Spleen (tissue), 11 donors: ENCODE results near the gene PCDHGA10. TPM values are rescaled to one million over a fixed set of nuclear protein-coding genes. Genes with fewer than 3 reads are reported as not detected.
"Not testable (repeated sequence)": the region's sequence is repeated elsewhere in the genome, so short reads cannot be mapped to it uniquely, and the experiment has no call there.

ENCODE experiments used
- DNase-seq: peaks from one replicate; pipeline ENCODE4 v3.0.0-alpha.2; 2020
- H3K27ac ChIP-seq, 8 donors: fragments of 200-600 bp; sonication (generic) in 7 of 8; 1 replicate in 4 of 8; 2 replicates in 4 of 8; pipeline versions ENCODE4 v1.5.0 to v1.8.0; 2016 to 2021; ENCODE audit warnings: inconsistent platforms in 4 of 8, mild to moderate bottlenecking in 4 of 8, moderate library complexity in 1 of 8
- H3K27me3 ChIP-seq, 7 donors: fragments of 200-600 bp; sonication (generic) in 6 of 7; replicated peaks in 1 of 7; 1 replicate in 4 of 7; 2 replicates in 3 of 7; pipeline versions ENCODE4 v1.5.0 to v1.8.0; 2016 to 2021; ENCODE audit warnings: inconsistent platforms in 3 of 7, mild to moderate bottlenecking in 1 of 7
- H3K36me3 ChIP-seq, 6 donors: fragments of 200-600 bp; sonication (generic) in 5 of 6; 1 replicate in 4 of 6; 2 replicates in 2 of 6; pipeline versions ENCODE4 v1.5.0 to v1.8.0; 2016 to 2021; ENCODE audit warnings: inconsistent platforms in 2 of 6
- H3K4me1 ChIP-seq, 6 donors: fragments of 200-600 bp; sonication (generic) in 5 of 6; 1 replicate in 3 of 6; 2 replicates in 3 of 6; pipeline versions ENCODE4 v1.5.0 to v1.8.0; 2016 to 2021; ENCODE audit warnings: inconsistent platforms in 3 of 6
- H3K4me3 ChIP-seq, 8 donors: fragments of 200-600 bp; sonication (generic) in 7 of 8; 1 replicate in 4 of 8; 2 replicates in 4 of 8; pipeline versions ENCODE4 v1.5.0 to v1.8.0; 2016 to 2021; ENCODE audit warnings: inconsistent platforms in 4 of 8, mild to moderate bottlenecking in 4 of 8, moderate library complexity in 2 of 8
- H3K9me3 ChIP-seq, 8 donors: fragments of 200-600 bp; sonication (generic) in 7 of 8; 1 replicate in 4 of 8; 2 replicates in 4 of 8; pipeline versions ENCODE4 v1.5.0 to v1.8.0; 2016 to 2021; ENCODE audit warnings: inconsistent platforms in 4 of 8
- CTCF ChIP-seq, 11 experiments: fragments of 200-600 bp in 7 of 11; fragments of 450-650 bp in 4 of 11; sonication (generic) in 4 of 11; IDR thresholded peaks in 8 of 11; conservative IDR thresholded peaks in 3 of 11; 1 replicate in 7 of 11; 2 replicates in 4 of 11; pipeline versions ENCODE4 v1.4.0 to v1.8.0; 2016 to 2021; ENCODE audit warnings: antibody characterized with exemption in 11 of 11, inconsistent platforms in 4 of 11, mild to moderate bottlenecking in 1 of 11
- POLR2A ChIP-seq, 3 donors: fragments of 450-650 bp; IDR thresholded peaks; one replicate each; pipeline ENCODE4 v1.5.1; 2017; ENCODE audit warnings: antibody characterized with exemption in 3 of 3, mild to moderate bottlenecking in 1 of 3
- POLR2AphosphoS5 ChIP-seq, 3 donors: sonication (generic); formaldehyde crosslinking; IDR thresholded peaks; one replicate each; pipeline ENCODE4 v1.5.1; 2017; ENCODE audit warnings: antibody characterized with exemption in 3 of 3
- WGBS, 5 donors: extraction: QIAGEN DNeasy Blood & Tissue Kit in 3 of 5; methylation state at CpG; one replicate each; pipeline versions ENCODE4 v1.1.5 to v1.1.7; 2013 to 2018; 5-methylcytosine and 5-hydroxymethylcytosine counted together
- intact Hi-C: fragments of 100-400 bp; cut with DNase I; formaldehyde crosslinking; loops from one replicate; pipeline ENCODE4 v1.15.0; 2023; ENCODE audit warnings: low total_unique reads
- polyA plus RNA-seq, 3 donors: library from polyadenylated mRNA; stranded (reverse); fragments of 200-250 nt; gene quantifications; one replicate each; pipeline ENCODE4 v1.2.1, GENCODE V29; 2013
- total RNA-seq, 7 donors: library from RNA; depleted of rRNA in 3 of 7; stranded (reverse); fragments of >200 nt in 3 of 7; fragmentation: NEBNext Ultra II Directional in 4 of 7; extraction: Animal tissue kit (Norgen Biotek cat#: 25700) in 4 of 7; gene quantifications; one replicate each; pipeline versions ENCODE4 v1.1.0 to v1.2.1, GENCODE V29; 2016 to 2021
- donor health status: healthy with polysubstance abuse.
- donor health status: DM: no; HTN: no; CAD: no; lungs with moderate emphysema.
- donor health status: DM: no; HTN: no; CAD: no.
- donor health status: Bipolar disorder and iron deficiency.
- donor health status: healthy.
- donor health status: DM: no; HTN: no; CAD: no.
- donor health status: DM: yes; HTN: yes; CAD: no.

Gene PCDHGA10
- total and polyA plus RNA-seq, 10 donors, result 0.15 to 6.9 (median 4.3) TPM

GRCh38 chr5:141397756-141398551 lies 14.8 kb upstream of the PCDHGA10 start, which contains the start of gene PCDHGB5:
TSS of gene PCDHGB5 (plus strand) at chr5:141397947. CDS start at chr5:141398128, 181 bp downstream.
- peaks cover 7 to 96% (median 81%) of the 10 kb centered on the region in 8 donors for H3K9me3 ChIP-seq
- peaks cover 0 to 93% (median 22%) of the 10 kb centered on the region in 7 donors for H3K27me3 ChIP-seq
- 7 to 16% (median 11%) methylated on average over 20 to 25 of the region's 43 CpGs for WGBS, 5 donors

GRCh38 chr5:141398608-141399007 lies 14.2 kb upstream of the PCDHGA10 start:
- peak overlapping the region in 1 of 8 donors; percentile 24 for H3K4me3 ChIP-seq
- H3K4me1 ChIP-seq, result no peaks in the 10 kb centered on the region
- DNase-seq, result no peak
- peaks cover 0 to 7% (median 0%) of the 10 kb centered on the region in 6 donors for H3K36me3 ChIP-seq
- peaks cover 7 to 96% (median 81%) of the 10 kb centered on the region in 8 donors for H3K9me3 ChIP-seq
- TF ChIP-seq CTCF (IDR thresholded peaks at IDR 0.05 in 8 of 11, conservative IDR thresholded peaks at IDR 0.05 in 3 of 11) (no peak), POLR2A (IDR thresholded peaks at IDR 0.05) (no peak), POLR2AphosphoS5 (IDR thresholded peaks at IDR 0.05) (no peak)
- no peak overlapping the region for H3K27ac ChIP-seq
- intact Hi-C loops, result no loop called here
- WGBS, 5 donors, result 24 to 39% (median 29%) methylated on average over 15 of the region's 15 CpGs
- peaks cover 0 to 93% (median 25%) of the 10 kb centered on the region in 7 donors for H3K27me3 ChIP-seq

More at GRCh38 chr5:141397756-141398551, 14.8 kb upstream of the PCDHGA10 start, which contains the start of gene PCDHGB5:
- intact Hi-C loops, H3K4me1 ChIP-seq, H3K27ac ChIP-seq, DNase-seq: not testable (repeated sequence)
- Histone ChIP-seq H3K36me3 (peaks cover 0 to 11% (median 0%) of the 10 kb centered on the region in 6 donors), H3K4me3 (peak within 1 kb of the TSS in 6 of 8 donors; percentile 9 to 62 (median 20))
- TF ChIP-seq CTCF (IDR thresholded peaks at IDR 0.05 in 8 of 11, conservative IDR thresholded peaks at IDR 0.05 in 3 of 11), result peak in 7 of 11 experiments; percentile 19 to 51 (median 45)

GRCh38 chr5:141399555-141400258 lies 13.1 kb upstream of the PCDHGA10 start:
- intact Hi-C loops, result no loop called here
- 30 to 40% (median 35%) methylated on average over 15 to 61 of the region's 61 CpGs for WGBS, 5 donors
- peaks cover 7 to 96% (median 79%) of the 10 kb centered on the region in 8 donors for H3K9me3 ChIP-seq
- DNase-seq, result no peak
- H3K4me1 ChIP-seq, result no peaks in the 10 kb centered on the region
- no peak for TF ChIP-seq CTCF (IDR thresholded peaks at IDR 0.05 in 8 of 11, conservative IDR thresholded peaks at IDR 0.05 in 3 of 11)
- TF ChIP-seq POLR2AphosphoS5 (IDR thresholded peaks at IDR 0.05), result no peak
- no peak for TF ChIP-seq POLR2A (IDR thresholded peaks at IDR 0.05)
- H3K27ac ChIP-seq, result no peak overlapping the region
- peaks cover 0 to 93% (median 23%) of the 10 kb centered on the region in 7 donors for H3K27me3 ChIP-seq
- H3K4me3 ChIP-seq, result peak overlapping the region in 1 of 8 donors; percentile 4
- peaks cover 0 to 7% (median 0%) of the 10 kb centered on the region in 6 donors for H3K36me3 ChIP-seq
